HG02840 (cell line): ENCODE data around the gene PROCA1.
"Not testable (repeated sequence)": the region's sequence is repeated elsewhere in the genome, so short reads cannot be mapped to it uniquely, and the experiment has no call there.

ENCODE experiments used
- ATAC-seq: cut with Tn5 transposase; IDR thresholded peaks from one replicate; pipeline ENCODE4 v1.9.1; 2021; ENCODE audit warnings: mild to moderate bottlenecking, moderate library complexity, moderate number of reproducible peaks; ENCODE audit not compliant: unreplicated experiment, low FRiP score

Gene PROCA1

DNA sequence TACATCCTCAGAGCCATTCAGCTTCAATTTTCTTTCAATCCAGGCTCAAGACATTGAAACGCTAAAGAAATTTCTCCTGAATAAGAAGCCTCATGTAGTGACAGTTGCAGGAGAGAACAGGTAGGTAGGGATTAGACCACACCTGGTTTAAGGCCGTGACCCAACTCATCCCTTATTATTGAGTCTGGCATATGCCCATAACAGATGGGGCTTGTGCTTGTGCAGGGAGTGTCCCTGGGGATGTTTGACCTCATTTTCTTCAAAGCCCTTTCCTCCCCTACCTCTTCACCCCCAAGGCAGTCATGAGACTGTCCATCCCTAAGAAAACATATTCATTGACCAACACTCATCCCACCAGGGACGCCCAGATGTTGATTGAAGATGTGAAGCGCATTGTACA, 25.4 kb downstream of the PROCA1 start:
- no peak for ATAC-seq

DNA sequence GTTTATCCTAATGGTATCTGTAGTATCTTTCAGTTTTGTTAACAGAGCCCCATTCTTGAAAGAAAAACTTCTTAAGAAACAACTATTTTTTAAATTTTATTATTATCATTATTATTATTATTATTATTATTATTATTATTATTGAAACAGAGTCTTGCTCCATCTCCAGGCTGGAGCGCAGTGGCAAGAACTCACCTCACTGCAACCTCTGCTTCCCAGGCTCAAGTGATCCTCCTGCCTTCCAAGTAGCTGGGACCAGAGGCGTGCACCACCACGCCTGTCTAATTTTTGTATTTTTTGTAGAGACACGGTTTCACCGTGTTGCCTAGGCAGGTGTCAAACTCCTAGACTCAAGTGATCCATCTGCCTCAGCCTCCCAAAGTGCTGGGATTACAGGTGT, 26.3 kb downstream of the PROCA1 start:
- no peak for ATAC-seq

DNA sequence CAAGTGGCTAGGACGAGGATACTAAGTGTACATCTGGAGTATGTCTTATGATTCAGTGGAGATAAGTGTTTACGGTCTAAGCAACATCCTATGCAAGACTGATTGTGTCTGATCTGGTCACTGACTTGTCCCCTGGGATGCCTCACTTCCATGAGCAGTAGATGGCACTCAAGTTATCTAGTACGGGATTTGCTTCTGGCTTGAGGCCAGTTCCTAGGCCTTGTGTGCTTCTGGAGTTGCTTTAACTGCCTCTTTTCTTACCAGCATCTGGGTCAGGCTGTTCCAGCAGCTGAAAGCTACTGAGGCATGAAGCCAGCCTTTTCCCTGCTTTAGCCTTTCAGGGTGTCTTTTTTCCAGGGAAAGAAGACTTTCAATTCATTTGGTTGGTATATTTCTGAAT, 26.7 kb downstream of the PROCA1 start:
- no peak for ATAC-seq

DNA sequence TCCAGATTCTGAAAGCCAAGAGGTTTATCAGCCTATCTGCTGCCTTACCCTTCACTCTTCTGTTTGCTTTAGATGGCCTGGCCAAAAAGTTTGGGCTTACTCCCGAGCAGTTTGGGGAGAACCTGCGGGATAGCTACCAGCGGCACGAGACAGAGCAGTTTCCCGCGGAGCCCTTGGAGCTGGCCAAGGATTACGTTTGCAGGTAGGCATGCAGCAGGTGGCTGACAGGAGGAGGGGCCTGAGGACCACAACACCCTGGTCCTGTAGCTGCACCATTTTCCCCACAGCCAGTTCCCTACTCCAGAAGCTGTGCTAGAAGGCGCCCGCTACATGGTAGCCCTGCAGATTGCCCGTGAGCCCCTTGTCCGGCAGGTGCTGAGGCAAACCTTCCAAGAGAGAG, 29.0 kb downstream of the PROCA1 start:
- no peak for ATAC-seq

DNA sequence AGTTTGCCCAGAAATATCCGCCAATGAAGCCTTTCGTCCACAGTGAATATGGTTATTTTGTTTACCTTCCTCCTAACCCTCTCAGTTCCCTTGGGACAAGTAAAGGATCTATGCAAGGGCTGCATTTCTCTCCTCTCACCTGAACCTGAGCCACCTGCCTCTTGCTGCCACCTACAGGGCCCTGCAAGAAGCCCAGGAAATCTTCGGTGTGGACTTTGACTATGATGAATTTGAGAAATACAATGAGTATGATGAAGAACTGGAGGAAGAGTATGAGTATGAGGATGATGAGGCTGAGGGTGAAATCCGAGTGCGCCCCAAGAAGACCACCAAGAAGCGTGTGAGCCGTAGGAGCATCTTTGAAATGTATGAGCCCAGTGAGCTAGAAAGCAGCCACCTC, 35.7 kb downstream of the PROCA1 start:
- ATAC-seq, result no peak

- ATAC-seq, result no peak
Observed at GRCh38 chr17:28675490-28675889, 36.2 kb downstream of the PROCA1 start.

DNA sequence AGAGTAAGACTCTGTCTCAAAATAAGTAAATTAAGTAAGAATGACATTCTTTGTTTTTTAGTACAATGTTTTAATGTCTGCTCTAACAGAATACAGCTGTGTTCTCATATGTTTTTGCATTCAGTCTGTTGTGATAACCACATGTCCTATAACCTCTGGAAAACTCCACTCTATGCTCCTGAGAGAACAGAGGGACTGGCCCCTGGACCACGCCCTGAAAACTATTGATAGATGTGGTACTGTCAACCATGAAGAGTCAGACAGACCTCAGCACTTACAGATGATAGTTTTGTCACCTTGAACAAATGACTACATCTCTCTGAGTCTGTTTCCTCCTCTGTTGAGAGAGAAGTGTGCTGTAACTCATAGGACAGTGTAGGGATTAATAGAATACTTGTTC, 41.8 kb downstream of the PROCA1 start:
- no peak for ATAC-seq

DNA sequence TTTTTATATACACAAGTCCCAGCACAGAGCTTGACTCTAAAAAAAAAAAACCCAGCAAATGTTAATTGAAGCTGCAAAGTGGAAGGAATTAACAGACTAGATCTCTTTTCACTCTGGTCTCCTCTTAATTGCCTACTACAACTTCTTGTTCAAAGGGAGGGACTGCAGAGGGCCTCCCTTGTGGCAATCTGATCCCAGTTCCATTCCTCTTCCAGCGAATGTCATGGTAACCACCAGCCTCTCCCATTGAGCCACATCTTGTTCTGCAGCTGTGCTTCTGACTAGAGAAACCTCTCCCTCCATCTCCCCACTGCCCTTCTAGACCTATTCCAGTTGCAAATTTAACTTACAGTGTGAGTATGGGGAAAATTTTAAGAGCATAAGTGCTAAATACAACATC, 43.8 kb downstream of the PROCA1 start:
- ATAC-seq, result no peak

DNA sequence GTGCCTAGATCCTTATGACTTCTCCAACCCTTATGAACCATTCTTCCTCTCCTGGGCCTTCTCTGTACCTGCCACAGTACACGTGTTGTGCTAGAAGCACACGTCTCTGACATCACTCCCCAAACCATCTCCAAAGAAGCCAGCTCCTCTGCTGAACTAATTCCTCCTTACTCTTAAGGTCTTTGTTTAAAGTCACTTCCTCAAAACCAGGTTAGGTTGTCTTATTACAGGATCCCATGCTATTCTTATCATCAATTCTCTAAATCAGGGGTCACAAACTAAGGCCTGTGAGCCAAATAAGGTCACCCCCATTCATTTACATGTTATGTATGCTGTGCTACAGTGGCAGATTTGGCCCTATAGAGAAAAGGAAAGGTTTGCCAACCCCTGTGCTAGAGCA, 45.7 kb downstream of the PROCA1 start:
- ATAC-seq, result no peak

- ATAC-seq, result no peak
Observed at GRCh38 chr17:28663723-28664122, 48.0 kb downstream of the PROCA1 start.

- no peak for ATAC-seq
Observed at GRCh38 chr17:28662527-28662829, 49.2 kb downstream of the PROCA1 start.

DNA sequence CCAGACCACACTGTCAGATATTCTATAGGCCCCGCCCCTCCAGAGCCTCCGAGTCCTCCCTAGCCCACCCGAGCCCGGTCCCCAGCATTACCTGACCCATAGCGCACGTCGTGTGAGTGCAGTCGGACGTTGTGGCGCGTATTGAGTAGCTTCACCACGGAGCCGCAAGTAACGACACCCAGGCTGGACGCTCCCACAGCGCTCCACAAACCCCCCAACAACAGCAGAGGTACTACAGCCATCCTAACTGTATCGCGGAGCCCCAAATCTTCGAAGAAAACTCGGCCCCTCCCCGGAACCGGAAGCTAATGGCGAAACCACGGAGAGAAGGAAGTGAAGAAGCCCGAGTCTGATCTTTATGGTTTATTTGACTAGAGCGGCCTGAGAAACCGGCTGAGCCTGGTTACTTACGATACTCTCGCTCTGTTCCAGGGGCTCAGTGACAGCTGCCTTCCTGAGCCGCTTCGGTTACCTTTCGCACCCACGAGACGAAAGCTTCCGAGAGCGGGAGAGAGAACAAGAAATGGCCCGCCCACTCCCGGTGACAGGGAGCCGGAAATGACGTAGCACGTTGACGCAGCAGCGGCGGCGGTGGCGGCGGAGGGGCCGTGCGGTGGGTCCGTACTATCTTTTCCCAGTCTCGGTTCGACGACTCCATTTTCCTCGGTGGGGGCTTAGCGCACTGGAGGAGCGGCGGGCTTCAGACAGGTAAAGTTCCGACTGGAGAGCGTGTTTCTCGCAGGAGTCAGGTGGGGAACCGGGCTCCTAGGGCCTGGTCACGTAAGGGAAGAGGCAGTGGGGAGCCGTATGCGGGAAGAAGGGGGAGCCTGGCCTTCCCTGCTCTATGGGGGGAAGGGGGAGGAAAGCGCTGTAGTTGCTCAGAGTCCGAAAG, 49.8 kb downstream of the PROCA1 start, which contains the start of the genes SDF2 and SUPT6H:
Gene SDF2, minus strand, starts transcription at position 272 of the 892 bp plus-strand sequence. Its CDS starts 30 bp downstream, at position 242.
Gene SUPT6H, plus strand, starts transcription at position 571 of the 892 bp plus-strand sequence. CDS start 11,197 bp downstream, outside the sequence.
- ATAC-seq, result peak; percentile 90

- not testable (repeated sequence) for ATAC-seq
Observed at GRCh38 chr17:28659497-28659881, 52.2 kb downstream of the PROCA1 start.

- not testable (repeated sequence) for ATAC-seq
Observed at GRCh38 chr17:28658766-28659496, 52.8 kb downstream of the PROCA1 start.

DNA sequence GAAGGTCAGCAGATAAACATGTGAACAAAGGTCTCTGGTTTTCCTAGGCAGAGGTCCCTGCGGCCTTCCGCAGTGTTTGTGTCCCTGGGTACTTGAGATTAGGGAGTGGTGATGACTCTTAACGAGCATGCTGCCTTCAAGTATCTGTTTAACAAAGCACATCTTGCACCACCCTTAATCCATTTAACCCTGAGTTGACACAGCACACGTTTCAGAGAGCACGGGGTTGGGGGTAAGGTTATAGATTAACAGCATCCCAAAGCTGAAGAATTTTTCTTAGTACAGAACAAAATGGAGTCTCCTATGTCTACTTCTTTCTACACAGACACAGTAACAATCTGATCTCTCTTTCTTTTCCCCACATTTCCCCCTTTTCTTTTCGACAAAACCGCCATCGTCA, 53.3 kb downstream of the PROCA1 start:
- ATAC-seq, result not testable (repeated sequence)

- ATAC-seq, result no peak
Observed at GRCh38 chr17:28657756-28658155, 53.9 kb downstream of the PROCA1 start.

DNA sequence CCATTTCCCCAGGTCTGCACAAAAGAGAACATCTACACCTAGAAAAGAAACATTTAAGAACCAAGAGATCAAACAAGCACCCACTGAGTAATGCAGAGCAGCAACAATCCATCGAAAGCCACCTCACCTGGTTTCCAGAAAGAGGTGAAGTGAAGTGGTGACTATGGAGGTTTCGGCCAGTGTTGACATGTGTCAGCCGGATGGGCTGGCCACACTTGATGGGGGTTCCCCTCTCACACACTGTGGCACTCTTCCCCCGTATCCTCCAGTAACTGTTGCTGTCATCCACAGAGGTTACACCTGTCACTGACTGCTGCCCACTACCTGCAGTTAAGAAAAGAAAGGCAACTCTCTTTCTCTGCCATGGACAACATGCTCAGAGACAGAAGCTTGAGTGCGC, 56.5 kb downstream of the PROCA1 start:
- ATAC-seq, result no peak
